LNCaP clone FGC (cell line): ENCODE data around the gene TRIM37.
A peak's percentile ranks its signal among the peaks of the same experiment; 100 is the strongest.

Source experiments
- DNase-seq: peaks from one replicate; pipeline ENCODE4 v3.0.0-alpha.2; 2011; ENCODE audit warnings: low read depth
- H3K4me3 ChIP-seq: 2 replicates; pipeline ENCODE4 v1.5.1; 2011; ENCODE audit warnings: mild to moderate bottlenecking, low read depth, low read length, control low read depth
- CTCF ChIP-seq: IDR thresholded peaks from 2 replicates; pipeline ENCODE4 v1.5.1; 2012; ENCODE audit warnings: mild to moderate bottlenecking; ENCODE audit not compliant: control insufficient read depth, insufficient read depth; ENCODE audit errors: extremely low read depth

Gene TRIM37

GRCh38 chr17:59110973-59111372 is 4.3 kb upstream of the TRIM37 start:
- H3K4me3 ChIP-seq = no peak overlapping the region
- no peak for DNase-seq

GRCh38 chr17:59108400-59109102 is 1.9 kb upstream of the TRIM37 start:
- no peak for DNase-seq
- H3K4me3 ChIP-seq = no peak overlapping the region
- no peak for TF ChIP-seq CTCF

More at GRCh38 chr17:59110973-59111372, 4.3 kb upstream of the TRIM37 start:
- no peak for TF ChIP-seq CTCF

GRCh38 chr17:59107306-59107670 is 608 bp upstream of the TRIM37 start:
- TF ChIP-seq CTCF = no peak
- no peak for DNase-seq
- peak overlapping the region; percentile 68 for H3K4me3 ChIP-seq

GRCh38 chr17:59105852-59106462 is 723 bp downstream of the TRIM37 start:
- no peak for TF ChIP-seq CTCF
- DNase-seq = peak; percentile 35
- H3K4me3 ChIP-seq = peak overlapping the region; percentile 68

- no peak overlapping the region for H3K4me3 ChIP-seq
- DNase-seq = no peak
- TF ChIP-seq CTCF = no peak
Observed at GRCh38 chr17:59101178-59101577, 5.5 kb downstream of the TRIM37 start.

- H3K4me3 ChIP-seq = no peak overlapping the region
- no peak for DNase-seq
- no peak for TF ChIP-seq CTCF
Observed at GRCh38 chr17:59097876-59098275, 8.8 kb downstream of the TRIM37 start.
